PC-9 (cell line): ENCODE results near the gene ADAM23. TPM values are rescaled to one million over a fixed set of nuclear protein-coding genes. Genes with fewer than 3 reads are reported as not detected.

ENCODE experiments used
- BruUV-seq: library from RNA; stranded (reverse); fragments of 400-500 nt; replicated peaks from 2 replicates; lab custom pipeline; 2021; lab: Mats Ljungman, UMichigan
- CTCF ChIA-PET: fragments of 300-600 bp; sonication (Branson Sonifier 250); formaldehyde crosslinking; loops from one replicate; lab custom pipeline; 2022; ENCODE audit warnings: antibody characterized with exemption; lab: Charles Lee
- POLR2A ChIA-PET: fragments of 300-600 bp; sonication (Branson Sonifier 250); formaldehyde crosslinking; loops from one replicate; lab custom pipeline; 2022; ENCODE audit warnings: antibody characterized with exemption; ENCODE audit not compliant: unreplicated experiment; lab: Charles Lee
- DNase-seq, 2 experiments: peaks; one replicate each; pipeline versions ENCODE4 v3.0.0 to v3.0.0-alpha.2; 2015 to 2022; ENCODE audit warnings: mixed read lengths in 1 of 2
- H2AFZ ChIP-seq: fragments of 200-600 bp; sonication (generic); 2 replicates; pipeline ENCODE4 v1.8.1; 2017; ENCODE audit warnings: antibody characterized with exemption
- H3F3A ChIP-seq: fragments of 200-600 bp; sonication (generic); 2 replicates; pipeline ENCODE4 v1.8.1; 2017; ENCODE audit warnings: antibody characterized with exemption, mild to moderate bottlenecking, low read depth; ENCODE audit not compliant: insufficient read depth
- H3K27ac ChIP-seq: fragments of 200-600 bp; sonication (generic); 2 replicates; pipeline ENCODE4 v1.6.1; 2016; ENCODE audit warnings: mixed run types
- H3K27me3 ChIP-seq: fragments of 200-600 bp; sonication (generic); 2 replicates; pipeline ENCODE4 v1.6.1; 2016; ENCODE audit warnings: low read depth, mixed run types; ENCODE audit not compliant: insufficient read depth
- H3K36me3 ChIP-seq: fragments of 200-600 bp; sonication (generic); 2 replicates; pipeline ENCODE4 v1.6.1; 2016; ENCODE audit warnings: low read depth, mixed run types
- H3K4me1 ChIP-seq: fragments of 200-600 bp; sonication (generic); replicated peaks from 2 replicates; pipeline ENCODE4 v1.6.1; 2016; ENCODE audit warnings: mixed run types; ENCODE audit not compliant: insufficient read depth
- H3K4me2 ChIP-seq: fragments of 200-600 bp; sonication (generic); 2 replicates; pipeline ENCODE4 v1.6.1; 2017; ENCODE audit warnings: mixed run types
- H3K4me3 ChIP-seq: fragments of 200-600 bp; sonication (generic); 2 replicates; pipeline ENCODE4 v1.6.1; 2016; ENCODE audit warnings: mixed run types
- H3K79me2 ChIP-seq: fragments of 200-600 bp; sonication (generic); 2 replicates; pipeline ENCODE4 v1.6.1; 2017; ENCODE audit warnings: low read depth, mixed run types
- H3K9me2 ChIP-seq: fragments of 200-600 bp; sonication (generic); 2 replicates; pipeline ENCODE4 v1.8.1; 2017; ENCODE audit warnings: mild to moderate bottlenecking; ENCODE audit not compliant: insufficient read depth
- H3K9me3 ChIP-seq: fragments of 200-600 bp; sonication (generic); 2 replicates; pipeline ENCODE4 v1.8.1; 2016; ENCODE audit warnings: low read depth; ENCODE audit not compliant: insufficient read depth
- H4K20me1 ChIP-seq: fragments of 200-600 bp; sonication (generic); 2 replicates; pipeline ENCODE4 v1.8.1; 2017; ENCODE audit not compliant: insufficient read depth
- CTCF ChIP-seq: fragments of 200-600 bp; sonication (generic); conservative IDR thresholded peaks from 2 replicates; pipeline ENCODE4 v1.6.1; 2017; ENCODE audit warnings: mixed run types, antibody characterized with exemption, mild to moderate bottlenecking, moderate library complexity
- EZH2 ChIP-seq: fragments of 200-600 bp; sonication (generic); IDR thresholded peaks from 2 replicates; pipeline ENCODE4 v1.8.0; 2017; ENCODE audit warnings: antibody characterized with exemption, low read depth
- intact Hi-C: fragments of 100-400 bp; cut with micrococcal nuclease; formaldehyde crosslinking; loops from one replicate; pipeline ENCODE4 v1.10.0; 2022; ENCODE audit not compliant: unreplicated experiment
- total RNA-seq: library from RNA; stranded (reverse); gene quantifications from 2 replicates; pipeline ENCODE4 v1.2.3, GENCODE V29; 2021

The ADAM23 gene
- total RNA-seq, 1 experiment from 2014 or later = 12.0 TPM

- CTCF ChIA-PET = no interaction called here
- no peaks in the 10 kb centered on the region for H3K79me2 ChIP-seq
Measured at GRCh38 chr2:206565666-206566065, 122.3 kb downstream of the ADAM23 start.

GRCh38 chr2:206569470-206569869 is 126.1 kb downstream of the ADAM23 start:
- intact Hi-C loops = loop anchor here (10.0 kb wide), 1 partner anchor 95 kb away; no protein-coding TSS in a partner anchor
- H3K4me1 ChIP-seq = peaks cover 12% of the 10 kb centered on the region; the same call in 1 of the 2 replicates
- no peaks in the 10 kb centered on the region for H3F3A ChIP-seq
- H3K27ac ChIP-seq = no peak overlapping the region
- TF ChIP-seq EZH2 (no peak), CTCF (no peak)
- H3K4me2 ChIP-seq = no peak overlapping the region
- H3K4me3 ChIP-seq = no peak overlapping the region
- no peaks in the 10 kb centered on the region for H3K36me3 ChIP-seq
- CTCF ChIA-PET = no interaction called here
- H3K9me2 ChIP-seq = no peaks in the 10 kb centered on the region
- no peaks in the 10 kb centered on the region for H3K9me3 ChIP-seq
- no peaks in the 10 kb centered on the region for H3K79me2 ChIP-seq
- H3K27me3 ChIP-seq = no peaks in the 10 kb centered on the region
- no peak for DNase-seq
- no peaks in the 10 kb centered on the region for H4K20me1 ChIP-seq
- POLR2A ChIA-PET = no interaction called here
- no peak overlapping the region for H2AFZ ChIP-seq
- no TSS peak for BruUV-seq

More at GRCh38 chr2:206565666-206566065, 122.3 kb downstream of the ADAM23 start:
- BruUV-seq = no TSS peak
- no peaks in the 10 kb centered on the region for H3K9me2 ChIP-seq
- no peaks in the 10 kb centered on the region for H3K27me3 ChIP-seq
- peaks cover 2% of the 10 kb centered on the region; the same call in 1 of the 2 replicates for H3F3A ChIP-seq
- no peak for DNase-seq
- H3K36me3 ChIP-seq = no peaks in the 10 kb centered on the region
- peaks cover 18% of the 10 kb centered on the region for H3K4me1 ChIP-seq
- POLR2A ChIA-PET = no interaction called here
- H4K20me1 ChIP-seq = no peaks in the 10 kb centered on the region
- intact Hi-C loops = loop anchor here (10.0 kb wide), 1 partner anchor 99 kb away; no protein-coding TSS in a partner anchor
- H3K9me3 ChIP-seq = no peaks in the 10 kb centered on the region
- no peak overlapping the region for H3K4me2 ChIP-seq
- TF ChIP-seq EZH2 = no peak
- no peak for TF ChIP-seq CTCF
- H3K27ac ChIP-seq = no peak overlapping the region
- H3K4me3 ChIP-seq = no peak overlapping the region
- H2AFZ ChIP-seq = no peak overlapping the region

- CTCF ChIA-PET = no interaction called here
- intact Hi-C loops = no loop called here
- Histone ChIP-seq H3F3A (no peaks in the 10 kb centered on the region), H3K4me3 (no peak overlapping the region), H3K27me3 (no peaks in the 10 kb centered on the region), H3K36me3 (no peaks in the 10 kb centered on the region), H3K79me2 (no peaks in the 10 kb centered on the region), H2AFZ (no peak overlapping the region), H3K27ac (no peak overlapping the region), H3K4me1 (peaks cover 12% of the 10 kb centered on the region; the same call in 1 of the 2 replicates), H3K9me3 (no peaks in the 10 kb centered on the region), H4K20me1 (no peaks in the 10 kb centered on the region), H3K4me2 (no peak overlapping the region), H3K9me2 (no peaks in the 10 kb centered on the region)
- TF ChIP-seq EZH2 = no peak
- no peak for TF ChIP-seq CTCF
- BruUV-seq = no TSS peak
- DNase-seq = no peak
- POLR2A ChIA-PET = no interaction called here
Measured at GRCh38 chr2:206570199-206570598, 126.9 kb downstream of the ADAM23 start.
